Spinal cord (tissue), 10 donors: Measurements from ENCODE around the gene FAM227B. TPM values are rescaled to one million over a fixed set of nuclear protein-coding genes. Genes with fewer than 3 reads are reported as not detected.

Source experiments
- DNase-seq, 6 donors: peaks; one replicate each; pipeline versions ENCODE4 v3.0.0 to v3.0.0-alpha.2; 2013 to 2015; ENCODE audit warnings: low spot score in 6 of 6, low read depth in 4 of 6
- H3K27ac ChIP-seq: one replicate; pipeline ENCODE4 v1.5.1; 2013; ENCODE audit warnings: low read depth, low read length, control low read depth
- H3K27me3 ChIP-seq: one replicate; pipeline ENCODE4 v1.6.1; 2013; ENCODE audit warnings: low read length; ENCODE audit not compliant: control insufficient read depth, insufficient read depth
- H3K36me3 ChIP-seq: one replicate; pipeline ENCODE4 v1.6.1; 2013; ENCODE audit warnings: low read length; ENCODE audit not compliant: control insufficient read depth, insufficient read depth
- H3K4me1 ChIP-seq: one replicate; pipeline ENCODE4 v1.6.1; 2013; ENCODE audit warnings: low read length; ENCODE audit not compliant: control insufficient read depth, insufficient read depth
- H3K4me3 ChIP-seq: one replicate; pipeline ENCODE4 v1.5.1; 2013; ENCODE audit warnings: low read depth, low read length, control low read depth
- H3K9me3 ChIP-seq: one replicate; pipeline ENCODE4 v1.6.1; 2013; ENCODE audit warnings: low read length; ENCODE audit not compliant: control insufficient read depth, insufficient read depth
- WGBS: methylation state at CpG from one replicate; pipeline ENCODE4 v1.1.5; 2013; ENCODE audit warnings: missing lambda C conversion rate; ENCODE audit not compliant: insufficient coverage; 5-methylcytosine and 5-hydroxymethylcytosine counted together
- polyA plus RNA-seq, 2 donors: library from polyadenylated mRNA; unstranded; fragments of 120-200 nt; gene quantifications; one replicate each; pipeline ENCODE4 v1.2.1, GENCODE V29; 2013; ENCODE audit not compliant: insufficient read length in 2 of 2
- total RNA-seq, 2 donors: library from RNA; depleted of rRNA in 1 of 2; stranded (reverse); fragments of 120-200 nt in 1 of 2; fragments of >200 nt in 1 of 2; gene quantifications; one replicate each; pipeline versions ENCODE4 v1.2.3 to v1.2.4, GENCODE V29; 2013 to 2014
- donor health status: healthy.

FAM227B gene
- total and polyA plus RNA-seq, 4 donors, result 6.2 to 12.9 (median 8.0) TPM

DNA sequence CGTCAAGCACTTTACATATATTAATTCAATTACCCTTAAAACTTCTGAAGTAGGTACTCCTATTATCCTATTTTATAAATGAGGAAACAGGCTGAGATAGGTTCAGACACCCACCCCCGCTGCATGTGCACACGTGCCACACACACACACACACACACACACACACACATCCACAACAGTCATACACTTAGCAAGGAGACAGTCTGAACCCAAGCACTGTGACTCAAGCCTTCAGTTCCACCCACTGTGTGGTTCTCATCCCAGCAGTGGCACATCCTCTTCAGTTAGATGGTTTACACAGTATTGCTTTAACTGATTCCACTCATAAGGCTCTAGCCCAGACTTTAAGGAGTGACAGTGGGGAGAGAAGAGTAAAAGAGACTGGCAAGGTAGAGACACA lies 288.7 kb downstream of the FAM227B start:
- H3K9me3 ChIP-seq, result no peaks in the 10 kb centered on the region
- H3K27ac ChIP-seq, result no peak overlapping the region
- H3K4me1 ChIP-seq, result no peaks in the 10 kb centered on the region
- H3K27me3 ChIP-seq, result no peaks in the 10 kb centered on the region
- H3K36me3 ChIP-seq, result no peaks in the 10 kb centered on the region
- 100% methylated on average over 2 of the region's 3 CpGs for WGBS
- no peak overlapping the region for H3K4me3 ChIP-seq
- DNase-seq, result no peak

DNA sequence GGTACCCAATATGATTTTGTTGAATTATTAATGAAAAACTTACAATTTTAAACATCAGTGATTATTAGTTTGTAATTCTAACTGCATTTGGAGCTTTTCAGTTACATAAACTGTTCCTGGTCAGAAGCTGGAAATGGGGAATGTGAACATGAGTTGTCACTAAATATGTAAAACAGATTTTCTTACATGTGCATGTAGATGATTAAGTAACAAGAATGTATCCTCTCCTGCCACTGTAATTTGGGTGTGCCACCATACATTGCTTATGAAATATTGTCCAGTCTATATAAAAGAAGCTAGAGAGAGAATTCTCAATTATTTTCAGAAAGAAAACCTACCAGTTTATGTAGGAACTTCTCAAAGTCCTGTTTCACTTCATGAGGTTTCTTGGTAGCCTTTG lies 289.2 kb downstream of the FAM227B start:
- DNase-seq, result no peak
- Histone ChIP-seq H3K4me3 (no peak overlapping the region), H3K27me3 (no peaks in the 10 kb centered on the region), H3K36me3 (no peaks in the 10 kb centered on the region), H3K4me1 (no peaks in the 10 kb centered on the region), H3K9me3 (no peaks in the 10 kb centered on the region), H3K27ac (no peak overlapping the region)

DNA sequence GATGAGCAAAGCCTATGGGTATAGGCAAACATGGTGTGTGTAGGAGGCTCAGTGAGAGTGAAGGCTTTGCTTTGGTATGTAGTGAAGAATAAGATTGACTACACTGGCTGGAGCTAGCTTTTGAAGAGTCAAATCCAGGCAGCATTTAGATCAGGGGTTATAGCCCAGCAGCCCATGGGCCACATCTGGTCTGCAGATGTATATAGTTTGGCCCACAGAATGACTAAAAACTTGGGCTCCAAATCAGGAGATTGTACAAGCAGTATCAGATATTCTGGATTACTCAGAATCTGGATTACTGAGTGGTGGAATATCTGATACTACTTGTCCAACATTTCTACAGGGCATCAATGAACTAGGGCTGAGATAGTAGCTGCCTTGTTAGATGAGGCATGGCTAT lies 290.5 kb downstream of the FAM227B start:
- DNase-seq, result no peak
- no peaks in the 10 kb centered on the region for H3K4me1 ChIP-seq
- H3K27ac ChIP-seq, result no peak overlapping the region
- H3K4me3 ChIP-seq, result no peak overlapping the region
- H3K9me3 ChIP-seq, result no peaks in the 10 kb centered on the region
- H3K27me3 ChIP-seq, result no peaks in the 10 kb centered on the region
- no peaks in the 10 kb centered on the region for H3K36me3 ChIP-seq

DNA sequence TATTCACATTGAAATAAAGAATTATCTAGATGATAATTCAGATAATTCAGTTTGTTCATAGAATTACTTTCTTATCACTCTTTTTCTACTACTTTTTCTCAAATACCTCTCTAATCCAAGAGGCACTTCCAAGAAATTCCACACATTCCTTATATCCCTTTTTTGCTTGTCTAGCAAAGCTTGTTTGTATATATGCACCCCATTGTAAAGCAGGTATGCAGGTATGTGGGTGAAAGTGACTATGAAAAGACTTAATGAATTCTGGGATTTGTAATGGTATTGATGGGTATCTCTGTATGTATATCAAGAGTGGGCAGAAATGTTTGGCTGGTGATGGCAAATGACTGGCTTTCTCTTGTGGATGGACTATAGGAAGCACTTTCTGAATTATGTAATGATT lies 291.7 kb downstream of the FAM227B start:
- Histone ChIP-seq H3K27ac (no peak overlapping the region), H3K36me3 (no peaks in the 10 kb centered on the region), H3K9me3 (no peaks in the 10 kb centered on the region), H3K4me1 (no peaks in the 10 kb centered on the region), H3K4me3 (no peak overlapping the region), H3K27me3 (no peaks in the 10 kb centered on the region)
- no peak for DNase-seq

DNA sequence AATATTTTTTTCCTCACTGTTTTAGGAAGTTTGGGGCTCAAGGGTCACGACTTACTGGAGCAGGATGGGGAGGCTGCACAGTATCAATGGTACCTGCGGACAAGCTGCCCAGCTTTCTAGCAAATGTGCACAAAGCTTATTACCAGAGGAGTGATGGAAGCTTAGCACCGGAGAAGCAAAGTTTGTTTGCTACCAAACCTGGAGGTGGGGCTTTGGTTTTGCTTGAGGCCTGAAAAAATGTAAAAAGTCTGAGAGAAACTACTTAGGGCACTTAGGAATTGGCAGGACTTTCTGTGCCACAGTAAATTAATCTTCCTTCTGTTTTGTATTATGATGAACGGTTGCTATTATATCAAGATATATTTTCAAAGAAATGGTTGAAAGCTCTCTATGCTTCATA lies 292.7 kb downstream of the FAM227B start:
- H3K9me3 ChIP-seq, result no peaks in the 10 kb centered on the region
- H3K27me3 ChIP-seq, result no peaks in the 10 kb centered on the region
- H3K4me3 ChIP-seq, result no peak overlapping the region
- 92% methylated on average over 3 of the region's 4 CpGs for WGBS
- H3K4me1 ChIP-seq, result no peaks in the 10 kb centered on the region
- no peak overlapping the region for H3K27ac ChIP-seq
- DNase-seq, result no peak
- H3K36me3 ChIP-seq, result no peaks in the 10 kb centered on the region

DNA sequence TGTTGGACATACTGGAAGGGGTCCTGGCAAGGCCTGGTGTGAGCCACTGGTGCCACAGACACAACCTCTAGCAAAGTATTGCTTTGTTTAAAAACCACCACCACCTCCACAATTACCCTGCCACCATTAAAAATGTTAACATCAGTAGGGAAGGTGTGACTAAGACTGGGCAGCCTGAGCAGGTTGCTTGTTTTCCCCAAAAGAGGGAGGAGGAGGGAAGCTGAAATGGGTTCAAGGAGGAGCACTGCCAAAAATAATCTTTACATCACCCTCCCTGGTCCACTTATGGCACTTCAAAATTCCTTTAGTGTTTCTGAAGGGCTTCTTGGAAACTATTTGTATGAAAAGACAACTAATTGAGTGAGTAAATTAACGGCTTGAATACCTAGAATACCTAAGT lies 297.4 kb downstream of the FAM227B start:
- H3K9me3 ChIP-seq, result no peaks in the 10 kb centered on the region
- no peak overlapping the region for H3K27ac ChIP-seq
- H3K4me1 ChIP-seq, result no peaks in the 10 kb centered on the region
- H3K36me3 ChIP-seq, result peaks cover 12% of the 10 kb centered on the region
- no peak overlapping the region for H3K4me3 ChIP-seq
- no CpG with 5 or more reads among the region's 1 CpG for WGBS
- H3K27me3 ChIP-seq, result no peaks in the 10 kb centered on the region
- DNase-seq, result no peak

DNA sequence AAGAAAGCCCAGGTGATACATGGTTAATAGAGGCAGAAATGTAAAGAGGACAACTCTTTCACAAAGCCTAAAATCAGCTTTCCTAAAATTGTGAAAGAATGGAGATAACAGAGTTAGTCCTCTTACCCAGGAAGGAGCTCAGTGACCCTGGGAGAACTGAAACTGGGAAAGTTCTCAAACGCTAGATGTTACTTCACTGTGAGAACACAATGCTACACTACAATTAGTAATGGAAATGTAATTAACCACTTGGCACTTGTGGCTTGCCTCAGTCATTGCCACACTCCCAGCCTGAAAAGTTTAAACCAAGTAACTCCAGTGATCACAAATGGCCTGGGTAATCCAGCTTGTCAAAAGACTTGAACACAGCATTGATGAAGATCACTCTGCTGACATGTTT lies 300.3 kb downstream of the FAM227B start:
- no CpG with 5 or more reads among the region's 1 CpG for WGBS
- H3K27me3 ChIP-seq, result no peaks in the 10 kb centered on the region
- H3K36me3 ChIP-seq, result peaks cover 12% of the 10 kb centered on the region
- H3K27ac ChIP-seq, result no peak overlapping the region
- H3K4me1 ChIP-seq, result no peaks in the 10 kb centered on the region
- no peak for DNase-seq
- H3K9me3 ChIP-seq, result no peaks in the 10 kb centered on the region
- H3K4me3 ChIP-seq, result no peak overlapping the region

DNA sequence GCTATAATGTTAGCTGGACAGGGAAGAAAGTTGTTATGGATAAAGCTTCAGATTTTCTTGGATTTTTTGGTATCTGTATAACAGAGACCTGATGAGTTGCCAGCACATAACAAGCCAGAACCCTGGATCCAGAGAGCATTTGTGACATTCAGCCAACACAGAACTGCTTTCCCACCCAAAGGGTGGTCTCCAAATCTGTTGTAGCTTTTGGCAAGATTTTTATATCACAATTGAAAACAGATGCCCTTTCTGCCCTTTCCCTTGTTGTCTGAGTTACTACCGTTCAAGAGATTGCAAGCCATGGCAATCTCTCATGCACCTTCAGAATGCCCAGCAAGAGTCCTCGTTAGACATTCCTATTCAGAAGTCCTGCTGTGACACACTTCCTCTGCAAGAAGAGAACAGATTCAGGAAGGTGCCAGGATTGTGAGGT lies 305.2 kb downstream of the FAM227B start:
- peak in 2 of 6 donors; percentile 13 to 46 for DNase-seq
- Histone ChIP-seq H3K27ac (no peak overlapping the region), H3K27me3 (no peaks in the 10 kb centered on the region), H3K36me3 (peaks cover 7% of the 10 kb centered on the region), H3K9me3 (no peaks in the 10 kb centered on the region), H3K4me1 (no peaks in the 10 kb centered on the region), H3K4me3 (no peak overlapping the region)
- no CpG with 5 or more reads among the region's 2 CpGs for WGBS

DNA sequence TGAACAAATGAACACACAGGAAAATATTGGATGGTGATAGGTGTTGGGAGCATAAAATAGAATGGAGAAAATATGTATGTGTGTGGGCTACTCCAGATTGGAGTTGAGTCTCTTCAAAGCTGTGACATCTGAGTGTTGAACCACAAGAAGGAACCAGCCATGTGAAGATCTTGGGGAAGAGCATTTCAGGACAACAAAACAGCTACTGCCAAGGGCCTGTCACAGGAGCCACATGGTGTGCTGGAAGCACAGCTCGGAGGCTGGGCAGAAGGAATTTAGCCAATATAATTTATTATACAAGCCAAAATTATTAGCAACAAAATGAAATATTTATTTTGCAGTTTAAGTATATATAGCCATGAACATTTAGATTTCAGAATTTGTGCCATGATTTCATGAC lies 305.9 kb downstream of the FAM227B start:
- H3K9me3 ChIP-seq, result no peaks in the 10 kb centered on the region
- H3K4me1 ChIP-seq, result no peaks in the 10 kb centered on the region
- no peak overlapping the region for H3K27ac ChIP-seq
- no CpG with 5 or more reads among the region's 1 CpG for WGBS
- H3K4me3 ChIP-seq, result no peak overlapping the region
- peaks cover 7% of the 10 kb centered on the region for H3K36me3 ChIP-seq
- no peaks in the 10 kb centered on the region for H3K27me3 ChIP-seq
- DNase-seq, result peak in 1 of 6 donors; percentile 22

DNA sequence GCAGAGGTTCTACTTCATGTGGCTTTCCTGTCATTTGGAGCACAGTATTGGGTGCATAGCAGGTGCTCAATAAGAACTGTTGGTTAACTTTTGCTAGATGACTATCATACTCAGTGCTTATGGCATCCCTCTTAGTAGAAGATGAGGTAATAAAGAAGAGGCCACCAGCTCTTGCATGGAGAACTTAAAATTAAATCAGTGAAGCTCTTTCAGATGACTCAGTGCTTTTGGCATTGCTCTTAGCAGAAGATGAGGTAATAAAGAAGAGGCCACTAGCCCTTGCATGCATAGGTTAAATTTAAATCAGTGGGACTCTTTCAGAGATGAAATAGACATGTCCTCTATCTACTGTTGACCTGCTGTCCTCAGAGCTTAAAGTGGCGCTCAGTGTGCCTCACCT lies 307.0 kb downstream of the FAM227B start:
- no peaks in the 10 kb centered on the region for H3K36me3 ChIP-seq
- no peaks in the 10 kb centered on the region for H3K27me3 ChIP-seq
- no peak overlapping the region for H3K4me3 ChIP-seq
- H3K9me3 ChIP-seq, result no peaks in the 10 kb centered on the region
- DNase-seq, result no peak
- WGBS, result no CpG with 5 or more reads among the region's 1 CpG
- H3K27ac ChIP-seq, result no peak overlapping the region
- H3K4me1 ChIP-seq, result no peaks in the 10 kb centered on the region

DNA sequence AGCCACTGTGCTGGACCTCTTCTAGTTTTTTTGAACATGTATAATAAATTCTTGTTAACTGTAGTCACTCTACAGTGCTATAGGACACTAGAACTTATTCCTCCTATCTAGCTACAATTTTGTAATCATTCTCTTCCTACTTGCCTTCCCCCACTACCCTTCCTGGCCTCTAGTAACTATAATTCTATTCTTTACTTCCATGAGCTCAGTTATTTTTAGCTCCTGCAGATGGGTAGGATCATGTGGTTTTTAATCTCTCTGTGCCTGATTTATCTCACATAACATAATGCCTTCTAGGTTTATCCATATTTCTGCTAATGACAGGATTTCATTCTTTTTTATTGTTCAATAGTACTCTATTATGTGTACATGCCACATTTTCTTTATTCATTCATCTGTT lies 310.7 kb downstream of the FAM227B start:
- Histone ChIP-seq H3K4me1 (no peaks in the 10 kb centered on the region), H3K9me3 (no peaks in the 10 kb centered on the region), H3K27ac (no peak overlapping the region), H3K4me3 (no peak overlapping the region), H3K27me3 (no peaks in the 10 kb centered on the region), H3K36me3 (no peaks in the 10 kb centered on the region)
- no peak for DNase-seq
